Common myeloid progenitor, CD34-positive (primary cell): Measurements from ENCODE around the gene PABPN1. TPM values are rescaled to one million over a fixed set of nuclear protein-coding genes. Genes with fewer than 3 reads are reported as not detected.
"Not testable (repeated sequence)": the region's sequence is repeated elsewhere in the genome, so short reads cannot be mapped to it uniquely, and the experiment has no call there.

Experiments
- CTCF ChIA-PET: fragments of 350-600 bp; sonication (Branson Sonifier 250); formaldehyde crosslinking; loops from one replicate; lab custom pipeline; 2021; ENCODE audit warnings: antibody characterized with exemption; lab: Charles Lee
- POLR2A ChIA-PET: fragments of 350-600 bp; sonication (Branson Sonifier 250); formaldehyde crosslinking; loops from one replicate; lab custom pipeline; 2021; ENCODE audit warnings: antibody characterized with exemption; lab: Charles Lee
- DNase-seq, 3 donors: peaks; one replicate each; pipeline versions ENCODE4 v3.0.0 to v3.0.0-alpha.2; 2013
- H3K27ac ChIP-seq, 2 experiments: 1 replicate in 1 of 2; 2 replicates in 1 of 2; pipeline ENCODE4 v1.7.0; 2013; ENCODE audit warnings: inconsistent platforms in 2 of 2, low read length in 2 of 2, mild to moderate bottlenecking in 2 of 2, low read depth in 1 of 2, moderate library complexity in 1 of 2; ENCODE audit not compliant: severe bottlenecking in 2 of 2, insufficient read depth in 1 of 2, poor library complexity in 1 of 2
- H3K27me3 ChIP-seq, 5 experiments: replicated peaks in 2 of 5; 1 replicate in 3 of 5; 2 replicates in 2 of 5; pipeline versions ENCODE4 v1.6.1 to v1.7.0; 2013; ENCODE audit warnings: low read length in 4 of 5, mild to moderate bottlenecking in 2 of 5, moderate library complexity in 2 of 5, inconsistent platforms in 1 of 5; ENCODE audit not compliant: insufficient read depth in 5 of 5, control insufficient read depth in 4 of 5
- H3K36me3 ChIP-seq, 4 experiments: 1 replicate in 2 of 4; 2 replicates in 2 of 4; pipeline versions ENCODE4 v1.6.1 to v1.7.0; 2013; ENCODE audit warnings: low read length in 3 of 4, control low read depth in 1 of 4, mild to moderate bottlenecking in 1 of 4; ENCODE audit not compliant: control insufficient read depth in 4 of 4, insufficient read depth in 4 of 4
- H3K4me1 ChIP-seq, 4 experiments: 1 replicate in 3 of 4; 2 replicates in 1 of 4; pipeline versions ENCODE4 v1.6.1 to v1.7.1; 2013; ENCODE audit warnings: low read length in 3 of 4, mild to moderate bottlenecking in 3 of 4, control low read depth in 1 of 4, inconsistent platforms in 1 of 4, moderate library complexity in 1 of 4; ENCODE audit not compliant: control insufficient read depth in 4 of 4, insufficient read depth in 4 of 4; ENCODE audit errors: control extremely low read depth in 1 of 4
- H3K4me3 ChIP-seq, 7 experiments: 1 replicate in 4 of 7; 2 replicates in 3 of 7; pipeline versions ENCODE4 v1.5.1 to v1.7.0; 2013; ENCODE audit warnings: mild to moderate bottlenecking in 7 of 7, low read length in 6 of 7, moderate library complexity in 6 of 7, inconsistent platforms in 2 of 7, low read depth in 2 of 7, control low read depth in 1 of 7; ENCODE audit not compliant: insufficient read depth in 4 of 7, control insufficient read depth in 1 of 7; ENCODE audit errors: extremely low read depth in 1 of 7
- H3K9me3 ChIP-seq, 5 experiments: 1 replicate in 4 of 5; 2 replicates in 1 of 5; pipeline versions ENCODE4 v1.6.1 to v1.7.1; 2013; ENCODE audit warnings: low read length in 4 of 5, mild to moderate bottlenecking in 2 of 5, inconsistent platforms in 1 of 5, low read depth in 1 of 5, moderate library complexity in 1 of 5; ENCODE audit not compliant: control insufficient read depth in 4 of 5, insufficient read depth in 2 of 5; ENCODE audit errors: control extremely low read depth in 1 of 5
- WGBS: methylation state at CpG from one replicate; pipeline ENCODE4 v1.1.5; 2013; ENCODE audit not compliant: insufficient coverage; 5-methylcytosine and 5-hydroxymethylcytosine counted together
- polyA plus RNA-seq: library from polyadenylated mRNA; unstranded; fragments of 120-200 nt; gene quantifications from one replicate; pipeline ENCODE4 v1.2.1, GENCODE V29; 2013

PABPN1 gene, protein sequence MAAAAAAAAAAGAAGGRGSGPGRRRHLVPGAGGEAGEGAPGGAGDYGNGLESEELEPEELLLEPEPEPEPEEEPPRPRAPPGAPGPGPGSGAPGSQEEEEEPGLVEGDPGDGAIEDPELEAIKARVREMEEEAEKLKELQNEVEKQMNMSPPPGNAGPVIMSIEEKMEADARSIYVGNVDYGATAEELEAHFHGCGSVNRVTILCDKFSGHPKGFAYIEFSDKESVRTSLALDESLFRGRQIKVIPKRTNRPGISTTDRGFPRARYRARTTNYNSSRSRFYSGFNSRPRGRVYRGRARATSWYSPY
- polyA plus RNA-seq, result 176 TPM

DNA sequence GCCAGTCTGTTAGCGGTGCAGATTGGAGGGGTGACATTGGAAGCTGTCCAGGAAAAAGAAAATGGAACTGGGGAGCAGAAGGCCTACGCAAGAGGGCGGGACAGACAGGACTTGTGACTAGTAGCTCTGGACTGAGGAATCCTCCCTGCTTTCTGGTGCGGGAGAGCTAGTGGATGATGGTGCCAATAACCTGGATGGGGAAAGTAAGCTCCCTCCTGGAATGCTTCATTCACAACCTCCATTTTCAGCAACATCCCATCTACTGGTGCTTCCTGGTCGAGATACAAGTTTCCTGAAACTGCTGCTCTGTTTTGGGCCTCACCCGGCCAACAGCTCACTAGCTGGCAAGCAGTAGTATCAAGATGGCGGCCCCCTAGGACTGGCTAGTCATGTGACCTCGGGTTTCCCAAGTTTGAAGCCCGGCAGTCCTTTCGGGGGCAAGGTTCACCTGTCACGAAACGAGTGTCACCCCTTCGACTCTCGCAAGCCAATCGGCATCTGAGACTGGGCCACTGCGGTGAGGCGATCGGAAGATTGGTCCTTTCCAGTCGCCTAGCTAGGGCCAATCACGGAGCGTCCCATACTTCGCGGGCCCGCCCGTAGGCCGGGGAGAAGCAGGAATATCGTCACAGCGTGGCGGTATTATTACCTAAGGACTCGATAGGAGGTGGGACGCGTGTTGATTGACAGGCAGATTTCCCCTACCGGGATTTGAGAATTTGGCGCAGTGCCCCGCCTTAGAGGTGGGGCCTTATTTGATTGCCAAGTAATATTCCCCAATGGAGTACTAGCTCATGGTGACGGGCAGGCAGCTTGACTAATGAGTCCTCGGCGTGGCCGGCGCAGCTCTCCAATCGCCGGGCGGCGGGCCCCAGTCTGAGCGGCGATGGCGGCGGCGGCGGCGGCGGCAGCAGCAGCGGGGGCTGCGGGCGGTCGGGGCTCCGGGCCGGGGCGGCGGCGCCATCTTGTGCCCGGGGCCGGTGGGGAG is at the start of gene PABPN1:
Gene PABPN1 (plus strand): TSS at position 874 of the 988 bp plus-strand sequence. CDS start 13 bp downstream, at position 887.
- CTCF ChIA-PET, result interaction anchor here (0.6 to 9.1 kb wide), 8 partner anchors 18 to 777 kb away, joined by 3 to 177 read pairs (median 4); partner anchors contain the start of genes BCL2L2, CMTM5 and PPP1R3E
- H3K36me3 ChIP-seq, result peaks cover 13 to 33% (median 26%) of the 10 kb centered on the region in 4 experiments

DNA sequence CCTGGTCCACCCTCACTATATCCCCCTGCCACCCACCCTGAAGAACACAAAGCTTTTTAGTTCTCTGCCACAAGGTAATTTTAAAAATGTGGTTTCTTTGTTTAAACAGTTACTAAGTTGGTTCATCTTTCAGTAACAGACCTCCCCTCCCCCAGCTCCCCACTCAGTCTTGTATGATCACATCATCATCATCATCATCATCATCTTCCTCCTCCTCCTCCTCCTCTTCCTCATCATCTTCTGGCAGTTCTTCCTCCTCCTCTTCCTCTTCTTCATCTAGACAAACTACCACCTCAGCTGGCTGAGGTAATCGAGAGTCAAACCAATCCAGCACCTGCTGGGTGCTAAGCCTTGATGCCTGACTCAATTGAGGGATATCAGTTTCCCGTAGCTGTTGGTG is 45.8 kb upstream of the PABPN1 start:
- Histone ChIP-seq H3K27me3 (no peaks in the 10 kb centered on the region), H3K4me1 (peaks cover 0 to 4% (median 0%) of the 10 kb centered on the region in 4 experiments), H3K36me3 (peaks cover 2 to 21% (median 15%) of the 10 kb centered on the region in 4 experiments), H3K27ac (no peak overlapping the region), H3K4me3 (no peak overlapping the region), H3K9me3 (no peaks in the 10 kb centered on the region)
- POLR2A ChIA-PET, result no interaction called here
- 95% methylated on average over 2 of the region's 2 CpGs for WGBS
- CTCF ChIA-PET, result interaction anchor here (0.7 to 10.6 kb wide), 5 partner anchors 11 to 274 kb away, joined by 3 to 118 read pairs (median 3); partner anchors contain the start of gene PPP1R3E
- no peak for DNase-seq

More for the DNA sequence above, at the start of gene PABPN1:
- Histone ChIP-seq H3K9me3 (no peaks in the 10 kb centered on the region), H3K27me3 (no peaks in the 10 kb centered on the region), H3K27ac (peak within 1 kb of the TSS; percentile 89 to 92), H3K4me1 (peaks cover 8 to 25% (median 22%) of the 10 kb centered on the region in 4 experiments), H3K4me3 (peak within 1 kb of the TSS; percentile 66 to 93 (median 83))
- POLR2A ChIA-PET, result interaction anchor here (0.5 to 2.9 kb wide), 7 partner anchors 14 to 235 kb away, joined by 3 to 38 read pairs (median 4); partner anchors contain the start of genes BCL2L2, HOMEZ, PPP1R3E and SLC22A17
- under 1% methylated on average over 61 of the region's 63 CpGs for WGBS
- DNase-seq, result peak; percentile 100

DNA sequence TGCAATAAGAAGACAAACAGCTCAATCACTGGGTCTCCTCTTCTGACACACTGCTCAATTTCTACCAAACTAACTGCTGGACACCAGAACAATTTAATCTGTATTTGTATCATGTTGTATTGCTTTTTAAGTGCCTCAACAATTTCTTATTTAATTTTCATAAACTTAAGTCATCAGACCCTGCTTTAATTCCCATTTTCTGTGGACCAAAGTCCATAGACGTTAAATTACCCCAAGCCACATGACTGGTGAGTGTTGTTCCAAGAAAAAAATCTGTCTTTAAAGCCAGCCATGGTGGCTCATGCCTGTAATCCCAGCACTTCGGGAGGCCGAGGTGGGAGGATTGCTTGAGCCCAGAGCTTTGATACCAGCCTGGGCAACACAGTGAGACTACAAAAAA is 44.1 kb upstream of the PABPN1 start:
- DNase-seq, result no peak
- Histone ChIP-seq H3K4me3 (no peak overlapping the region), H3K4me1 (peaks cover 0 to 4% (median 0%) of the 10 kb centered on the region in 4 experiments), H3K9me3 (no peaks in the 10 kb centered on the region), H3K27ac (no peak overlapping the region), H3K27me3 (no peaks in the 10 kb centered on the region), H3K36me3 (peaks cover 2 to 22% (median 15%) of the 10 kb centered on the region in 4 experiments)
- ChIA-PET CTCF (interaction anchor here (0.7 to 10.6 kb wide), 7 partner anchors 9 to 110 kb away, joined by 3 to 118 read pairs (median 3); partner anchors contain the start of genes HOMEZ and PPP1R3E), POLR2A (no interaction called here)
- 89% methylated on average over 3 of the region's 3 CpGs for WGBS

DNA sequence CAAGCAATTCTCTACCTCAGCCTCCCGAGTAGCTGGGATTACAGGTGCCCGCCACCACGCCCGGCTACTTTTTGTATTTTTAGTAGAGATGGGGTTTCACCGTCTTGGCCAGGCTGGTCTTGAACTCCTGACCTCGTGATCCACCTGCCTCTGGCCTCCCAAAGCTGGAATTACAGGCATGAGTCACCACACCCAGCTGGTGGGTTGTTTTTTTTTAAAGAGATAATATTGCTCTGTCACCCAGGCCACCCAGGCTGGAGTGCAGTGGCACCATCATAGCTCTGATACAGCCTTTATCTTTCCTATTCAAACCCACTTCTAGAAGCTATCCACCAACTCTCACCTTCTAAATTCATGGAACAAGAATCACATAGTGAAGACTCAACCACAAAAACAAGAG is 43.3 kb upstream of the PABPN1 start:
- DNase-seq, H3K27me3 ChIP-seq, H3K4me1 ChIP-seq, H3K4me3 ChIP-seq, H3K9me3 ChIP-seq, POLR2A ChIA-PET, H3K27ac ChIP-seq: not testable (repeated sequence)
- WGBS, result 100% methylated on average over 6 of the region's 6 CpGs
- CTCF ChIA-PET, result interaction anchor here (0.6 to 10.6 kb wide), 6 partner anchors 8 to 109 kb away, joined by 3 to 118 read pairs (median 3); partner anchors contain the start of genes HOMEZ and PPP1R3E
- H3K36me3 ChIP-seq, result peaks cover 2 to 24% (median 18%) of the 10 kb centered on the region in 4 experiments

DNA sequence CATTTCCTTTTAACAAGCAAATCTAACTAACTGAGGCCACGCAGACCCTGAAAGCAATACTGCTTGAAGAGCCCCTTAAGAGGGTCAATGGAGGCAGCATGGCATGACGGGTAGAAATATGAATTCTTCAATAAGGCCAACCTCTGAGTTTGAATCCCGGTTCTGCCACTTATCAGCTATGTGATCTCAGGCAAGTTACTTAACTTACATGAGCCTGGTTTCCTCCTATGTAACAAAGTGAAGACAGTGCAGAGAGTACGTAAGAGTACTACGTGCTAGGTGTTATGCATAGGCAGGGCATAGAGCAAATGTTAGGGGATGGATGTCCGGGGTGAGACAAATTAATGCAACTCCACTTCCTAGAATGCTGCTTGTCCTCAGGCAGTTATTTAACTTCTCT is 40.0 kb upstream of the PABPN1 start:
- WGBS, result 95% methylated on average over 5 of the region's 6 CpGs
- Histone ChIP-seq H3K27me3 (no peaks in the 10 kb centered on the region), H3K9me3 (no peaks in the 10 kb centered on the region), H3K4me1 (peaks cover 5 to 15% (median 8%) of the 10 kb centered on the region in 4 experiments), H3K36me3 (peaks cover 0 to 14% (median 8%) of the 10 kb centered on the region in 4 experiments), H3K27ac (no peak overlapping the region), H3K4me3 (no peak overlapping the region)
- DNase-seq, result no peak
- ChIA-PET CTCF (interaction anchor here (1.7 to 3.0 kb wide), 3 partner anchors 10 to 18 kb away, joined by 5 to 12 read pairs (median 9); no protein-coding TSS in a partner anchor), POLR2A (interaction anchor here (1.1 kb wide), 1 partner anchor 20 kb away, joined by 3 read pairs; no protein-coding TSS in a partner anchor)
